Effector memory CD4-positive, alpha-beta T cell (primary cell): Measurements from ENCODE around the gene FBXL17.

ENCODE experiments used
- DNase-seq, 3 donors: peaks; one replicate each; pipeline ENCODE4 v3.0.0-alpha.2; 2020
- H3K27ac ChIP-seq: 2 replicates; pipeline ENCODE4 v1.7.0; 2013; ENCODE audit warnings: mild to moderate bottlenecking, low read length, moderate library complexity; ENCODE audit not compliant: insufficient read depth, poor library complexity, severe bottlenecking
- H3K27me3 ChIP-seq: replicated peaks from 2 replicates; pipeline ENCODE4 v1.7.0; 2013; ENCODE audit warnings: mild to moderate bottlenecking, low read length; ENCODE audit not compliant: insufficient read depth, control insufficient read depth, poor library complexity, severe bottlenecking
- H3K36me3 ChIP-seq: 2 replicates; pipeline ENCODE4 v1.7.0; 2013; ENCODE audit warnings: mild to moderate bottlenecking, low read length, moderate library complexity; ENCODE audit not compliant: control insufficient read depth, insufficient read depth
- H3K4me1 ChIP-seq: 2 replicates; pipeline ENCODE4 v1.7.0; 2013; ENCODE audit warnings: low read length, mild to moderate bottlenecking; ENCODE audit not compliant: control insufficient read depth, insufficient read depth, poor library complexity, severe bottlenecking
- H3K4me3 ChIP-seq: 2 replicates; pipeline ENCODE4 v1.7.0; 2013; ENCODE audit warnings: low read length, low read depth, mild to moderate bottlenecking; ENCODE audit not compliant: insufficient read depth, poor library complexity, severe bottlenecking
- H3K9me3 ChIP-seq: 2 replicates; pipeline ENCODE4 v1.7.0; 2013; ENCODE audit warnings: mild to moderate bottlenecking, low read length, moderate library complexity; ENCODE audit not compliant: control insufficient read depth

FBXL17 gene

GRCh38 chr5:107840161-107840560 lies 541.7 kb downstream of the FBXL17 start:
- Histone ChIP-seq H3K9me3 (no peaks in the 10 kb centered on the region), H3K4me3 (no peak overlapping the region), H3K4me1 (no peaks in the 10 kb centered on the region), H3K27ac (no peak overlapping the region), H3K27me3 (no peaks in the 10 kb centered on the region), H3K36me3 (no peaks in the 10 kb centered on the region)
- DNase-seq: no peak

- H3K4me1 ChIP-seq: no peaks in the 10 kb centered on the region
- no peaks in the 10 kb centered on the region for H3K27me3 ChIP-seq
- no peak overlapping the region for H3K27ac ChIP-seq
- no peaks in the 10 kb centered on the region for H3K36me3 ChIP-seq
- no peak for DNase-seq
- no peak overlapping the region for H3K4me3 ChIP-seq
- no peaks in the 10 kb centered on the region for H3K9me3 ChIP-seq
Measured at GRCh38 chr5:107835096-107835495, 546.8 kb downstream of the FBXL17 start.

DNA sequence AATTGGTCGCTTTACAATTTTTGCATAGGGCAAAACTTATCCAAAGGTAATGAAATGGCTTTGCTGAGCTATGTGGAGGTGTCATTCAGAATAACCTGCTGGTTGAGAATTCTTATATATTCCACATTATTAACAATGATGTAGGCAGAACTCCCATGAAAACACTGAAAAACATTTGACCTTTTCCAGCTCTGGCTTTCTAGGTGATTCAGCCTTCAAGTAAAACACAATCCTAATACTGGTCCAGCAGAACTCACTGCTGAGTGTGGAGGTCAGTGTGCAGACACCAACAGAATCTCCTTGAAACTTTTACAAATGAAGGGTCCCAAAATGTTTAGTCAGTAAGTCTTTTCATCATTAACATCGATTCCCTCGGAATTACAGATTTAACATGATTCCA lies 549.2 kb downstream of the FBXL17 start:
- Histone ChIP-seq H3K4me1 (no peaks in the 10 kb centered on the region), H3K27ac (no peak overlapping the region), H3K9me3 (no peaks in the 10 kb centered on the region), H3K4me3 (no peak overlapping the region), H3K36me3 (no peaks in the 10 kb centered on the region), H3K27me3 (no peaks in the 10 kb centered on the region)
- no peak for DNase-seq

- Histone ChIP-seq H3K4me3 (no peak overlapping the region), H3K36me3 (no peaks in the 10 kb centered on the region), H3K9me3 (no peaks in the 10 kb centered on the region), H3K27me3 (no peaks in the 10 kb centered on the region), H3K4me1 (no peaks in the 10 kb centered on the region), H3K27ac (no peak overlapping the region)
- no peak for DNase-seq
Measured at GRCh38 chr5:107831612-107832395, 550.1 kb downstream of the FBXL17 start.

DNA sequence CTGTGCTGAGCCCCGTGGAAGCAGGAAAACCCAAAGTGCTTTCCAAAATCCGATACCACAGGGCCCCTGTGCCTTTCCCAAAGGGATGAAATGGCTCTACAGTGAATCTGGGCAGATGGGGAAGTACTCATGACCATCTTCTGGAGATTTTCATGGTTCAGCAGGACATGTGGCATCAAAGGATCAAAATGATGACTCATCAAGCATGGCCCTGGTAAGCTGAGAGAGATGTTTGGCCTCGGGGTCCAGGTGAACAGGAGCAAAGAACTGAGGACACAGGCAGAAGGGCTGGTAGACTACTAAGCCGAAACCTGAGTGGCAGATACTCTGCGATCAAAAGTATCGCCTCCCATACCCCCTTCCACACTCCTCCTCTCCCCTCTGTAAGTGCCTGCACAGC lies 551.1 kb downstream of the FBXL17 start:
- DNase-seq: no peak
- no peaks in the 10 kb centered on the region for H3K27me3 ChIP-seq
- H3K4me3 ChIP-seq: no peak overlapping the region
- no peaks in the 10 kb centered on the region for H3K9me3 ChIP-seq
- H3K27ac ChIP-seq: no peak overlapping the region
- no peaks in the 10 kb centered on the region for H3K36me3 ChIP-seq
- no peaks in the 10 kb centered on the region for H3K4me1 ChIP-seq

GRCh38 chr5:107826311-107827000 lies 555.4 kb downstream of the FBXL17 start:
- Histone ChIP-seq H3K36me3 (no peaks in the 10 kb centered on the region), H3K9me3 (no peaks in the 10 kb centered on the region), H3K27me3 (no peaks in the 10 kb centered on the region), H3K27ac (no peak overlapping the region), H3K4me1 (no peaks in the 10 kb centered on the region), H3K4me3 (no peak overlapping the region)
- DNase-seq: no peak

- no peaks in the 10 kb centered on the region for H3K4me1 ChIP-seq
- no peaks in the 10 kb centered on the region for H3K9me3 ChIP-seq
- DNase-seq: no peak
- no peak overlapping the region for H3K27ac ChIP-seq
- no peak overlapping the region for H3K4me3 ChIP-seq
- no peaks in the 10 kb centered on the region for H3K27me3 ChIP-seq
- no peaks in the 10 kb centered on the region for H3K36me3 ChIP-seq
Measured at GRCh38 chr5:107824821-107825220, 557.1 kb downstream of the FBXL17 start.

- DNase-seq: no peak
- Histone ChIP-seq H3K4me1 (no peaks in the 10 kb centered on the region), H3K27me3 (no peaks in the 10 kb centered on the region), H3K27ac (no peak overlapping the region), H3K36me3 (no peaks in the 10 kb centered on the region), H3K9me3 (no peaks in the 10 kb centered on the region), H3K4me3 (no peak overlapping the region)
Measured at GRCh38 chr5:107821288-107821687, 560.6 kb downstream of the FBXL17 start.

GRCh38 chr5:107820429-107820828 lies 561.5 kb downstream of the FBXL17 start:
- Histone ChIP-seq H3K36me3 (no peaks in the 10 kb centered on the region), H3K9me3 (no peaks in the 10 kb centered on the region), H3K27me3 (no peaks in the 10 kb centered on the region), H3K4me1 (no peaks in the 10 kb centered on the region), H3K4me3 (no peak overlapping the region), H3K27ac (no peak overlapping the region)
- DNase-seq: no peak

DNA sequence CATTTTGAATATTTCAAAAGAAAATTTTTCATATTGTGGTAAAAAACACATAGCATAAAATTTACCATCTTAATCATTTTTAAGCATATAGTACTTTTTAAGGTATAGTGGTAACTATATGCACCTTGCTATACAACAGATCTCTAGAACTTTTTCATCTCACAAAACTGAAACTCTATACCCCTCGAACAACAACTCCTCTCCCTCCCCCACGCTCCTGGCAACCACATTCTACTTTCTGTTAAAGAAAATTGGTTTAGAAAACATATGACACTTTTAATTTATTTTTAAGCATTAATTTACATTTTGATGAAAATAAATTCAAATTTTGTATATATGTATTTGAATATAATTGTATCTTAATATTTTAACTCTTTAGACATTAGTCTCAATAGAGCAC lies 563.9 kb downstream of the FBXL17 start:
- no peak overlapping the region for H3K4me3 ChIP-seq
- H3K27me3 ChIP-seq: no peaks in the 10 kb centered on the region
- no peak overlapping the region for H3K27ac ChIP-seq
- H3K36me3 ChIP-seq: no peaks in the 10 kb centered on the region
- H3K9me3 ChIP-seq: no peaks in the 10 kb centered on the region
- DNase-seq: no peak
- no peaks in the 10 kb centered on the region for H3K4me1 ChIP-seq
